ENCODE results near the gene STK17B.

DNA sequence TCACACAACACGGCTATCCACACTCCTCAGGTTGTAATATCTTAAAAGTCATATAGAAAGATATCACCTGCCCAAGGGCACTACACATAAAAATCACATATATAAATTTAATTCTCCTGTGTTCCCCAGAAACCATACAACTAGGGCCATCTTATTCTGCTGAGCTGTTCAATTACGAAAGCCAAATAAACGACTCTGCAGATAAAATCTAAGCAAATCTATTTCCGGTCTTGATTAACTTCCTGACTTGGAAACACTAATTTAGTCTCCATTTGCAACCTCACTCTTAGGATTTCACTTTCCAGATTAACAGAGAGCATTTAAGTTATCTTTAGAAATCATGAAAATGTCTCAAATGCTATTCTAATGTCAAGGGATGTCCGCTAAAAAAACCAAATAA, 23.9 kb upstream of the STK17B start:
- TF ChIP-seq, protein P1, sequence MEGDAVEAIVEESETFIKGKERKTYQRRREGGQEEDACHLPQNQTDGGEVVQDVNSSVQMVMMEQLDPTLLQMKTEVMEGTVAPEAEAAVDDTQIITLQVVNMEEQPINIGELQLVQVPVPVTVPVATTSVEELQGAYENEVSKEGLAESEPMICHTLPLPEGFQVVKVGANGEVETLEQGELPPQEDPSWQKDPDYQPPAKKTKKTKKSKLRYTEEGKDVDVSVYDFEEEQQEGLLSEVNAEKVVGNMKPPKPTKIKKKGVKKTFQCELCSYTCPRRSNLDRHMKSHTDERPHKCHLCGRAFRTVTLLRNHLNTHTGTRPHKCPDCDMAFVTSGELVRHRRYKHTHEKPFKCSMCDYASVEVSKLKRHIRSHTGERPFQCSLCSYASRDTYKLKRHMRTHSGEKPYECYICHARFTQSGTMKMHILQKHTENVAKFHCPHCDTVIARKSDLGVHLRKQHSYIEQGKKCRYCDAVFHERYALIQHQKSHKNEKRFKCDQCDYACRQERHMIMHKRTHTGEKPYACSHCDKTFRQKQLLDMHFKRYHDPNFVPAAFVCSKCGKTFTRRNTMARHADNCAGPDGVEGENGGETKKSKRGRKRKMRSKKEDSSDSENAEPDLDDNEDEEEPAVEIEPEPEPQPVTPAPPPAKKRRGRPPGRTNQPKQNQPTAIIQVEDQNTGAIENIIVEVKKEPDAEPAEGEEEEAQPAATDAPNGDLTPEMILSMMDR (conservative IDR thresholded peaks at IDR 0.05; ENCODE audit: low read depth, low read length), result no peak
- TF ChIP-seq EZH2 (IDR thresholded peaks at IDR 0.05; ENCODE audit: low read length, unreplicated experiment), result no peak
